Omental fat pad (tissue), 4 donors: ENCODE measurements around the gene TBC1D2B. TPM values are rescaled to one million over a fixed set of nuclear protein-coding genes. Genes with fewer than 3 reads are reported as not detected.
A peak's percentile ranks its signal among the peaks of the same experiment; 100 is the strongest.

Experiments used
- ATAC-seq: fragments of 150-250 bp; one replicate; pipeline ENCODE4 v1.9.1; 2016; ENCODE audit warnings: mild to moderate bottlenecking, moderate library complexity; ENCODE audit not compliant: low FRiP score
- DNase-seq: peaks from one replicate; pipeline ENCODE4 v3.0.0-alpha.2; 2019; ENCODE audit warnings: low spot score
- CTCF ChIP-seq, 3 donors: fragments of 450-650 bp; IDR thresholded peaks; one replicate each; pipeline ENCODE4 v1.5.1; 2016 to 2017; ENCODE audit warnings: antibody characterized with exemption in 3 of 3, mild to moderate bottlenecking in 3 of 3, moderate library complexity in 2 of 3
- total RNA-seq, 4 donors: library from RNA; depleted of rRNA; stranded (reverse); fragments of >200 nt; gene quantifications; one replicate each; pipeline ENCODE4 v1.1.0, GENCODE V29; 2016

Gene TBC1D2B
- total RNA-seq, 4 donors from 2014 or later: 50.3 to 134 (median 95.5) TPM

GRCh38 chr15:78047761-78048627 is 29.5 kb downstream of the TBC1D2B start:
- TF ChIP-seq CTCF (IDR thresholded peaks at IDR 0.05): no peak
- ATAC-seq (no peak), DNase-seq (no peak)

DNA sequence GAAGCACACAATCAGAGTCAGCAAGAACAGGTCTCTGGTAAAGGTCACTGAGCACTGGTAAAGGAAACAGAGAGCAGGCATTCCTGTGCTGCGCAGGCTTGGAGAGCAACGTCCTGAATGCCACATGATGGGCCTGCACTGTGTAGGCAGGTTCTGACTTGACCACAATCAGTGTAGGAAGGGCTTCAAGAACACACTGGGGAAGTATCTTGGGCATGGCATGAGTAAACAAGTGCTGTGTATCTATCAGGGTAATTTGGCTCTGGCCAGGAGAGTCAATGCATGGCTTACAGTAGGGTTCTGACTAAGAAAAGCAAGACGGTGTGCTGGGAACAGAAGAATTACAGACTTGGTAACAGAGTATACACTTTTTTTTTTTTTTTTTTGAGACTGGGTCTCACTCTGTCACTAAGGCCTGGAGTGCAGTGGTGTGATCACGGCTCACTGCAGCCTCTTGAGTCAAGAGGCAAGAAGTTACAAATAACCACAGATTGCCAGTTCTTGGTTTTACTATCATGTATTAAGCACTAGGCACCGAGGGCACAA is 30.6 kb downstream of the TBC1D2B start:
- DNase-seq: no peak
- TF ChIP-seq CTCF (IDR thresholded peaks at IDR 0.05): no peak
- ATAC-seq: no peak

DNA sequence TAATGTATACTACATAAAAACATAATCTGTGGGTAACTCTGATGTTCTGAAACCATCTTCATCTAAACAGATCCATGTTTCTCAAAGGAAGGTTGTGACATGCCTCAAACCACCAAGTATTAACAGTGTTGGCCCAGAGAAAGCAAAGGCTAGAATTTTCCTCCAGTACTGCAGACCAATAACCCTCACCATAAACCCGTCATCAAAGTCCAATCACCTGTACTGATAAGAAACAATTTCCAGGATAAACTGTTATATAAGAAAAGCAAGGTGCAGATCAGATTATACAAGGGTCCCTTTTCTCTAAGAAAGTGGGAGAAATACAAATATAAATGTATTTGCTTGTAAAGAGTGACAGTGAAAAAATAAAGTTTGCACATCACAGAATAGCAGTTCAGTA is 32.3 kb downstream of the TBC1D2B start:
- DNase-seq (no peak), ATAC-seq (no peak)
- TF ChIP-seq CTCF (IDR thresholded peaks at IDR 0.05): no peak

DNA sequence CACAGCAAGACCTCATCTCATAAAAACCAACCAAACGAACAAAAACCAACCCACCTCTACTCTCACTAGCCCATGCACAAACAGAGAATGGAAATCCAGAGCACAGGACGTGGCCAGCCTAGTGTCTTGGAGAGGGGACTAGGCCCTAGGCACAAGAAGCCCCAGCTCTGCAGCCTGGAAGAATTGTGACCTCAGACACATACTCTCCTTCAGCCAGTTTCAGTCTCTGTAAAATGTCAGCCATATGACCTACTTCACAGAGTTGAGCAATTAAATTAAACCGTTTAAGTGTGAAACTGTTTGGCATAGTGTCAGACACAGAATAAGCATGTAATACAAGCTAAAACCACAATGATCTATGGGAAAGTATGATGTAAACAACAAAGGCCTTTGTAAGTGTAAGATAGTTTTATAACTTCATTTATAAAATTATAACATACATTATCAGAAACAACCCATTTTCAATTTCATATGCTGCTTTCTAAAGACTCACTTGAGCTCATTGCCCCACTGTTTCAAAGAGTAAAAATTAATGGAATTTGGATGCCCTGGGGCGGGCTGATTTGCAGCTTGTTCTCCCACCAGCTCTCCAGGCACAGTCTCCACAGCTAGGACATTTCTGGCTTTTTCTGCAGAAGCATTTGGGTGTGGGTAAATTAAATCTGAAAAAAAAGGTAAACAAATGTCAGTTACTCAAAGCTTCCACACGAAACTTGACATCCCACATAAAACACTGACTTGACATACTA is 32.9 kb downstream of the TBC1D2B start:
- no peak for DNase-seq
- ATAC-seq: no peak
- no peak for TF ChIP-seq CTCF (IDR thresholded peaks at IDR 0.05)

DNA sequence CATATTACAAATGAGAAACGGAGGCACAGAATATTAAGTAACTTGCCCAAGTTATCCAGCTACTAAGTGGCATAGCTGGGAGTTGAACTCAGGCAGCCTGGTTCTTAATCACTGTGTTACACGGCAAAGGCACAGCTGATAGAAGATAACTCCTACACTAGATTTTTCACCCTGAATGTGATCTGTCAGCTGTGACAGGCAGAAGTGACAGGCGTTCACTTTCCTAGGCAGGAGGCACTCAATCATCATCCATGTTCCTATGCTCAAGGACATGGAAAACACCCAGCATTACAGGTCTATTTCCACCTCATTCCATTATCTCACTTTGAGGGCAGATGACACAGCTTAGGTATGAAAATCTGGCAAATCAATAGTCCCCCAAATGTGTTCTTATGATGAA is 35.6 kb downstream of the TBC1D2B start:
- ATAC-seq (no peak), DNase-seq (no peak)
- no peak for TF ChIP-seq CTCF (IDR thresholded peaks at IDR 0.05)

GRCh38 chr15:78040653-78041244 is 36.8 kb downstream of the TBC1D2B start:
- ATAC-seq: peak; percentile 14
- DNase-seq: no peak
- TF ChIP-seq CTCF (IDR thresholded peaks at IDR 0.05): no peak
